HG03342 (cell line): Measurements from ENCODE around the gene RBM26.

Experiments
- ATAC-seq: cut with Tn5 transposase; IDR thresholded peaks from one replicate; pipeline ENCODE4 v1.9.1; 2021; ENCODE audit warnings: mild to moderate bottlenecking, moderate library complexity; ENCODE audit not compliant: unreplicated experiment

The RBM26 gene

GRCh38 chr13:79405831-79406596, at the start of gene RBM26:
TSS of gene RBM26 (minus strand) at chr13:79406255. CDS start at chr13:79405774, 481 bp downstream.
- ATAC-seq: peak; percentile 75

- ATAC-seq: no peak
Observed at GRCh38 chr13:79455331-79455730, 49.3 kb upstream of the RBM26 start.

GRCh38 chr13:79452239-79452913, 46.3 kb upstream of the RBM26 start:
- no peak for ATAC-seq

GRCh38 chr13:79451500-79451962, 45.5 kb upstream of the RBM26 start:
- ATAC-seq: peak; percentile 100

- ATAC-seq: no peak
Observed at GRCh38 chr13:79450110-79450509, 44.1 kb upstream of the RBM26 start.

GRCh38 chr13:79448413-79448812, 42.4 kb upstream of the RBM26 start:
- no peak for ATAC-seq

- no peak for ATAC-seq
Observed at GRCh38 chr13:79447741-79448140, 41.7 kb upstream of the RBM26 start.

GRCh38 chr13:79447141-79447540, 41.1 kb upstream of the RBM26 start:
- ATAC-seq: no peak

GRCh38 chr13:79445968-79446645, 40.1 kb upstream of the RBM26 start:
- ATAC-seq: no peak

GRCh38 chr13:79442706-79443105, 36.7 kb upstream of the RBM26 start:
- no peak for ATAC-seq

- no peak for ATAC-seq
Observed at GRCh38 chr13:79442221-79442620, 36.2 kb upstream of the RBM26 start.

- ATAC-seq: no peak
Observed at GRCh38 chr13:79440958-79441528, 35.0 kb upstream of the RBM26 start.

GRCh38 chr13:79439275-79439674, 33.2 kb upstream of the RBM26 start:
- ATAC-seq: no peak

GRCh38 chr13:79435561-79435990, 29.5 kb upstream of the RBM26 start:
- ATAC-seq: no peak

GRCh38 chr13:79434556-79434955, 28.5 kb upstream of the RBM26 start:
- ATAC-seq: no peak

- no peak for ATAC-seq
Observed at GRCh38 chr13:79432992-79433391, 26.9 kb upstream of the RBM26 start.

GRCh38 chr13:79432086-79432485, 26.0 kb upstream of the RBM26 start:
- no peak for ATAC-seq

- peak; percentile 61 for ATAC-seq
Observed at GRCh38 chr13:79429309-79429708, 23.3 kb upstream of the RBM26 start.

GRCh38 chr13:79427883-79428282, 21.8 kb upstream of the RBM26 start:
- no peak for ATAC-seq

- ATAC-seq: no peak
Observed at GRCh38 chr13:79427265-79427664, 21.2 kb upstream of the RBM26 start.
